Sigmoid colon (tissue), 7 donors: ENCODE data around the gene TWNK. TPM values are rescaled to one million over a fixed set of nuclear protein-coding genes. Genes with fewer than 3 reads are reported as not detected.

Source experiments
- DNase-seq: peaks from one replicate; pipeline ENCODE4 v3.0.0-alpha.2; 2019
- H3K27ac ChIP-seq, 4 donors: fragments of 200-600 bp; sonication (generic); one replicate each; pipeline ENCODE4 v1.5.1; 2016 to 2019; ENCODE audit warnings: mild to moderate bottlenecking in 1 of 4
- H3K27me3 ChIP-seq, 3 donors: fragments of 200-600 bp; sonication (generic); one replicate each; pipeline ENCODE4 v1.5.1; 2019; ENCODE audit warnings: mild to moderate bottlenecking in 1 of 3
- H3K36me3 ChIP-seq, 4 donors: fragments of 200-600 bp; sonication (generic); one replicate each; pipeline ENCODE4 v1.5.1; 2016 to 2019
- H3K4me1 ChIP-seq, 4 donors: fragments of 200-600 bp; sonication (generic); one replicate each; pipeline ENCODE4 v1.5.1; 2017 to 2019
- H3K4me3 ChIP-seq, 4 donors: fragments of 200-600 bp; sonication (generic); one replicate each; pipeline ENCODE4 v1.5.1; 2017 to 2019; ENCODE audit warnings: mild to moderate bottlenecking in 2 of 4, moderate library complexity in 1 of 4
- H3K9me3 ChIP-seq, 4 donors: fragments of 200-600 bp in 3 of 4; sonication (generic) in 3 of 4; one replicate each; pipeline versions ENCODE4 v1.5.1 to v1.6.1; 2013 to 2019
- CTCF ChIP-seq, 4 experiments: fragments of 450-650 bp in 3 of 4; fragments of 200-600 bp in 1 of 4; IDR thresholded peaks; one replicate each; pipeline ENCODE4 v1.5.1; 2016 to 2019; ENCODE audit warnings: antibody characterized with exemption in 4 of 4, mild to moderate bottlenecking in 3 of 4, moderate library complexity in 2 of 4
- EP300 ChIP-seq, 4 donors: sonication (generic); formaldehyde crosslinking; IDR thresholded peaks; one replicate each; pipeline ENCODE4 v1.6.1; 2017; ENCODE audit warnings: antibody characterized with exemption in 4 of 4
- POLR2A ChIP-seq, 2 donors: fragments of 450-650 bp; IDR thresholded peaks; one replicate each; pipeline ENCODE4 v1.6.1; 2016; ENCODE audit warnings: antibody characterized with exemption in 2 of 2, mild to moderate bottlenecking in 2 of 2, moderate library complexity in 2 of 2
- POLR2AphosphoS5 ChIP-seq, 4 donors: sonication (generic); formaldehyde crosslinking; IDR thresholded peaks; one replicate each; pipeline ENCODE4 v1.6.1; 2017; ENCODE audit warnings: antibody characterized with exemption in 4 of 4
- WGBS, 2 donors: extraction: QIAGEN DNeasy Blood & Tissue Kit; methylation state at CpG; one replicate each; pipeline ENCODE4 v1.1.7; 2013; 5-methylcytosine and 5-hydroxymethylcytosine counted together
- intact Hi-C: fragments of 100-400 bp; cut with DNase I; formaldehyde crosslinking; loops from one replicate; pipeline ENCODE4 v1.15.1; 2023
- polyA plus RNA-seq, 3 donors: library from polyadenylated mRNA; stranded (reverse); fragments of 200-250 nt; gene quantifications; one replicate each; pipeline ENCODE4 v1.2.3, GENCODE V29; 2013
- total RNA-seq, 4 donors: library from RNA; depleted of rRNA; stranded (reverse); fragments of >200 nt; gene quantifications; one replicate each; pipeline ENCODE4 v1.1.0, GENCODE V29; 2016
- donor health status: healthy with polysubstance abuse.
- donor health status: Bipolar disorder and iron deficiency.
- donor health status: healthy.

TWNK gene
- total and polyA plus RNA-seq, 7 donors, result 2.4 to 9.0 (median 3.9) TPM

GRCh38 chr10:101007915-101008822 lies 20.8 kb downstream of the TWNK start:
- WGBS, 2 donors, result 63 to 76% methylated on average over 13 of the region's 13 CpGs
- peaks cover 13 to 44% (median 30%) of the 10 kb centered on the region in 4 donors for H3K36me3 ChIP-seq
- H3K27ac ChIP-seq, result peak overlapping the region; percentile 45 to 72 (median 64)
- no peaks in the 10 kb centered on the region for H3K9me3 ChIP-seq
- peak in 2 of 4 donors; percentile 29 to 51 for TF ChIP-seq POLR2AphosphoS5 (IDR thresholded peaks at IDR 0.05)
- no peak for TF ChIP-seq CTCF (IDR thresholded peaks at IDR 0.05)
- no peak for TF ChIP-seq EP300 (IDR thresholded peaks at IDR 0.05)
- H3K4me1 ChIP-seq, result peaks cover 0 to 49% (median 48%) of the 10 kb centered on the region in 4 donors
- no peak overlapping the region for H3K4me3 ChIP-seq
- no peaks in the 10 kb centered on the region for H3K27me3 ChIP-seq
- DNase-seq, result no peak
- intact Hi-C loops, result no loop called here

GRCh38 chr10:101008823-101009423 lies 21.6 kb downstream of the TWNK start:
- Histone ChIP-seq H3K27ac (peak overlapping the region; percentile 45 to 72 (median 64)), H3K27me3 (no peaks in the 10 kb centered on the region), H3K4me1 (peaks cover 0 to 49% (median 48%) of the 10 kb centered on the region in 4 donors), H3K9me3 (no peaks in the 10 kb centered on the region), H3K4me3 (no peak overlapping the region), H3K36me3 (peaks cover 5 to 36% (median 23%) of the 10 kb centered on the region in 4 donors)
- no peak for TF ChIP-seq EP300 (IDR thresholded peaks at IDR 0.05)
- TF ChIP-seq CTCF (IDR thresholded peaks at IDR 0.05), result no peak
- TF ChIP-seq POLR2AphosphoS5 (IDR thresholded peaks at IDR 0.05), result no peak
- WGBS, 2 donors, result 56 to 77% methylated on average over 6 of the region's 6 CpGs
- DNase-seq, result no peak
- intact Hi-C loops, result no loop called here

- Histone ChIP-seq H3K27me3 (peaks cover 0 to under 1% (median 0%) of the 10 kb centered on the region in 3 donors), H3K9me3 (no peaks in the 10 kb centered on the region), H3K27ac (no peak overlapping the region), H3K4me1 (peaks cover 0 to 51% (median 42%) of the 10 kb centered on the region in 4 donors), H3K36me3 (peaks cover 0 to 22% (median 18%) of the 10 kb centered on the region in 4 donors), H3K4me3 (no peak overlapping the region)
- TF ChIP-seq POLR2A (IDR thresholded peaks at IDR 0.05), result no peak
- TF ChIP-seq EP300 (IDR thresholded peaks at IDR 0.05), result no peak
- TF ChIP-seq CTCF (IDR thresholded peaks at IDR 0.05), result no peak
- no peak for TF ChIP-seq POLR2AphosphoS5 (IDR thresholded peaks at IDR 0.05)
- WGBS, 2 donors, result 94 to 95% methylated on average over 22 of the region's 22 CpGs
- DNase-seq, result no peak
- intact Hi-C loops, result no loop called here
Observed at GRCh38 chr10:101010329-101010728, 23.0 kb downstream of the TWNK start.

- peak overlapping the region; percentile 51 to 70 (median 60) for H3K27ac ChIP-seq
- peaks cover 0 to 7% (median 6%) of the 10 kb centered on the region in 3 donors for H3K27me3 ChIP-seq
- 63 to 75% methylated on average over 22 of the region's 22 CpGs for WGBS, 2 donors
- peaks cover 0 to 8% (median 4%) of the 10 kb centered on the region in 4 donors for H3K36me3 ChIP-seq
- TF ChIP-seq EP300 (IDR thresholded peaks at IDR 0.05) (no peak), POLR2A (IDR thresholded peaks at IDR 0.05) (no peak), CTCF (IDR thresholded peaks at IDR 0.05) (peak in 1 of 4 experiments; percentile 7), POLR2AphosphoS5 (IDR thresholded peaks at IDR 0.05) (no peak)
- DNase-seq, result no peak
- intact Hi-C loops, result loop anchor here (1.0 to 2.0 kb wide), 2 partner anchors 12 to 43 kb away; partner anchors contain the start of genes LZTS2 and SEMA4G
- peaks cover 0 to 45% (median 42%) of the 10 kb centered on the region in 4 donors for H3K4me1 ChIP-seq
- H3K9me3 ChIP-seq, result no peaks in the 10 kb centered on the region
- H3K4me3 ChIP-seq, result no peak overlapping the region
Observed at GRCh38 chr10:101011517-101012423, 24.4 kb downstream of the TWNK start.
